HCT116 (cell line): Measurements from ENCODE around the gene PDE4B. TPM values are rescaled to one million over a fixed set of nuclear protein-coding genes. Genes with fewer than 3 reads are reported as not detected.

Experiments used
- ATAC-seq: fragments of 200-7000 bp; cut with Tn5 transposase; 2 replicates; pipeline ENCODE4 v1.9.1; 2020; ENCODE audit warnings: mild to moderate bottlenecking, moderate library complexity
- BruUV-seq: library from RNA; stranded (reverse); fragments of 400-500 nt; replicated peaks from 2 replicates; lab custom pipeline; 2021; lab: Mats Ljungman, UMichigan
- CTCF ChIA-PET: fragments of 300-600 bp; sonication (Branson Sonifier 250); formaldehyde crosslinking; loops from one replicate; lab custom pipeline; 2021; ENCODE audit warnings: antibody characterized with exemption; lab: Charles Lee
- POLR2A ChIA-PET: fragments of 300-600, 350-600 bp; sonication (Branson Sonifier 250); formaldehyde crosslinking; loops from one replicate; lab custom pipeline; 2021; ENCODE audit warnings: antibody characterized with exemption; lab: Charles Lee
- RAD21 ChIA-PET, 2 experiments: fragments of 300-600 bp; sonication (Branson Sonifier 250); formaldehyde crosslinking; loops; one replicate each; lab custom pipeline; 2023; ENCODE audit warnings: low total read pairs in 2 of 2; ENCODE audit not compliant: uncharacterized antibody in 2 of 2, unreplicated experiment in 2 of 2, low non-redundant PET in 1 of 2; lab: Charles Lee
- DNase-seq: peaks from one replicate; pipeline ENCODE4 v3.0.0-alpha.2; 2010; ENCODE audit warnings: low read depth, low spot score
- H2AFZ ChIP-seq: fragments of 200-600 bp; shearing (Covaris generic), sonication (generic); 2 replicates; pipeline ENCODE4 v1.6.1; 2017; ENCODE audit warnings: low read depth, mixed run types, mixed read lengths, antibody characterized with exemption, low read length; ENCODE audit not compliant: poor library complexity, severe bottlenecking
- H3K27ac ChIP-seq: 2 replicates; pipeline ENCODE4 v1.5.1; 2012; ENCODE audit warnings: low read depth, low read length
- H3K27me3 ChIP-seq: fragments of 200-600 bp; sonication (generic); 2 replicates; pipeline ENCODE4 v1.6.1; 2016; ENCODE audit warnings: mixed run types, low read length, mixed read lengths; ENCODE audit not compliant: insufficient read depth
- H3K36me3 ChIP-seq, 2 experiments: fragments of 200-500 bp in 1 of 2; fragments of 200-600 bp in 1 of 2; sonication (Bioruptor generic) in 1 of 2; sonication (generic) in 1 of 2; 2 replicates each; pipeline versions ENCODE4 v1.5.1 to v1.6.1; 2014 to 2016; ENCODE audit warnings: low read length in 2 of 2, inconsistent platforms in 1 of 2, mixed read lengths in 1 of 2, mixed run types in 1 of 2; ENCODE audit not compliant: insufficient read depth in 2 of 2, control insufficient read depth in 1 of 2
- H3K4me1 ChIP-seq, 2 experiments: fragments of 200-600 bp in 1 of 2; sonication (generic) in 1 of 2; 2 replicates each; pipeline versions ENCODE4 v1.5.1 to v1.6.1; 2012 to 2017; ENCODE audit warnings: low read length in 2 of 2, inconsistent platforms in 1 of 2, mild to moderate bottlenecking in 1 of 2, mixed read lengths in 1 of 2, mixed run types in 1 of 2, moderate library complexity in 1 of 2; ENCODE audit not compliant: insufficient read depth in 2 of 2, control insufficient read depth in 1 of 2
- H3K4me2 ChIP-seq: fragments of 200-600 bp; sonication (generic); 2 replicates; pipeline ENCODE4 v1.6.1; 2017; ENCODE audit warnings: mixed run types, low read length, mixed read lengths
- H3K4me3 ChIP-seq, 2 experiments: fragments of 200-600 bp in 1 of 2; sonication (generic) in 1 of 2; replicated peaks in 1 of 2; 2 replicates each; pipeline ENCODE4 v1.5.1; 2011 to 2016; ENCODE audit warnings: low read length in 2 of 2, control low read depth in 1 of 2, low read depth in 1 of 2, mild to moderate bottlenecking in 1 of 2, mixed read lengths in 1 of 2, mixed run types in 1 of 2
- H3K79me2 ChIP-seq: fragments of 200-600 bp; sonication (generic); 2 replicates; pipeline ENCODE4 v1.6.1; 2017; ENCODE audit warnings: mild to moderate bottlenecking, mixed run types, low read length, moderate library complexity, mixed read lengths; ENCODE audit not compliant: insufficient read depth
- H3K9ac ChIP-seq: fragments of 200-600 bp; sonication (generic); 2 replicates; pipeline ENCODE4 v1.6.1; 2016; ENCODE audit warnings: low read length, mixed read lengths
- H3K9me2 ChIP-seq: fragments of 200-600 bp; sonication (generic), shearing (Covaris generic); 2 replicates; pipeline ENCODE4 v1.6.1; 2017; ENCODE audit warnings: mixed run types, mild to moderate bottlenecking, moderate library complexity; ENCODE audit not compliant: insufficient read depth
- H3K9me3 ChIP-seq, 2 experiments: fragments of 200-500 bp in 1 of 2; fragments of 200-600 bp in 1 of 2; sonication (Bioruptor generic) in 1 of 2; sonication (generic) in 1 of 2; 2 replicates each; pipeline ENCODE4 v1.6.1; 2014 to 2017; ENCODE audit warnings: low read length in 2 of 2, mixed read lengths in 2 of 2, inconsistent platforms in 1 of 2, low read depth in 1 of 2, mild to moderate bottlenecking in 1 of 2, mixed run types in 1 of 2, moderate library complexity in 1 of 2; ENCODE audit not compliant: control insufficient read depth in 1 of 2, insufficient read depth in 1 of 2
- H4K20me1 ChIP-seq: fragments of 200-600 bp; sonication (generic), shearing (Covaris generic); 2 replicates; pipeline ENCODE4 v1.6.1; 2017; ENCODE audit warnings: mixed run types, mild to moderate bottlenecking, moderate library complexity; ENCODE audit not compliant: insufficient read depth
- CTCF ChIP-seq, 3 experiments: fragments of 200-600 bp in 1 of 3; sonication (generic) in 1 of 3; IDR thresholded peaks in 2 of 3; conservative IDR thresholded peaks in 1 of 3; 2 replicates each; pipeline ENCODE4 v1.5.1; 2012 to 2017; ENCODE audit warnings: low read depth in 2 of 3, low read length in 2 of 3, antibody characterized with exemption in 1 of 3, borderline replicate concordance in 1 of 3, control low read depth in 1 of 3, mild to moderate bottlenecking in 1 of 3, mixed read lengths in 1 of 3, mixed run types in 1 of 3, moderate library complexity in 1 of 3; ENCODE audit not compliant: insufficient read depth in 1 of 3
- EGR1 ChIP-seq: IDR thresholded peaks from 2 replicates; pipeline ENCODE4 v1.6.1; 2012; ENCODE audit warnings: low read depth
- ELF1 ChIP-seq: IDR thresholded peaks from 2 replicates; pipeline ENCODE4 v1.6.1; 2012; ENCODE audit warnings: low read depth, borderline replicate concordance
- EZH2phosphoT487 ChIP-seq: fragments of 200-600 bp; IDR thresholded peaks from 2 replicates; pipeline ENCODE4 v1.6.1; 2018; ENCODE audit warnings: antibody characterized with exemption, borderline replicate concordance
- FOSL1 ChIP-seq: IDR thresholded peaks from 2 replicates; pipeline ENCODE4 v1.6.1; 2012; ENCODE audit warnings: low read depth
- JUND ChIP-seq: IDR thresholded peaks from 2 replicates; pipeline ENCODE4 v1.6.1; 2012
- MAX ChIP-seq: IDR thresholded peaks from 2 replicates; pipeline ENCODE4 v1.6.1; 2012
- POLR2A ChIP-seq: IDR thresholded peaks from 2 replicates; pipeline ENCODE4 v1.7.0; 2011; ENCODE audit warnings: borderline replicate concordance; ENCODE audit not compliant: insufficient read depth, insufficient read length; ENCODE audit errors: extremely low read depth
- REST ChIP-seq: IDR thresholded peaks from 2 replicates; pipeline ENCODE4 v1.6.1; 2012; ENCODE audit warnings: low read depth
- YY1 ChIP-seq: IDR thresholded peaks from 2 replicates; pipeline ENCODE4 v1.6.1; 2011; ENCODE audit warnings: low read length, low read depth, moderate library complexity, mild to moderate bottlenecking; ENCODE audit not compliant: insufficient replicate concordance; ENCODE audit errors: extremely low read depth
- ZFX ChIP-seq: fragments of 450-650 bp; IDR thresholded peaks from 2 replicates; pipeline ENCODE4 v1.6.1; 2017
- ZNF274 ChIP-seq: fragments of 200-500 bp; sonication (Bioruptor generic); IDR thresholded peaks from 2 replicates; pipeline ENCODE4 v1.6.1; 2014; ENCODE audit warnings: mild to moderate bottlenecking, low read depth, low read length, inconsistent platforms
- intact Hi-C: fragments of 100-400 bp; cut with micrococcal nuclease; formaldehyde crosslinking; loops from 2 replicates; pipeline ENCODE4 v1.10.0; 2022
- total RNA-seq: library from RNA; stranded (reverse); gene quantifications from one replicate; pipeline ENCODE4 v1.2.1, GENCODE V29; 2021; ENCODE audit not compliant: unreplicated experiment

PDE4B gene
- total RNA-seq, 1 experiment from 2014 or later, result 76.9 TPM

DNA sequence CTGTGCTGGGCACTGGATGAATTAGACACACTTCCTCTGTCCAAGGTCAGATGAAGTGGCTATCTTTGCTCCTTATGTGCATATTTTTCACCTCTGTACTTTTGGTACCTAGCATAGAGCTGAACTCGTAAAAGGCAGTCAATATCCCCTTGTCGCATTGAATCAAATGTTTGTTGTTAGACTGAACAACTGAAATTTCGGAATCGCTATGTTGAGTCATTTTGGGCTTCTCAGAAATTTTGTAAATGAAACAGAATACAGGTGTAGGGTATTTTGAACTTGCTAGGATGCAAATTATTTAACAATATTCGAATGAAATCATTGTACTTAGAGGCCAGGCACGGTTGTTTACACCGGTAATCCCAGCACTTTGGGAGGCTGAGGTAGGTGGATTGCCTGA, 48.0 kb downstream of the PDE4B start:
- Histone ChIP-seq H3K9me3 (no peaks in the 10 kb centered on the region), H3K4me3 (no peak overlapping the region), H3K27ac (no peak overlapping the region), H3K27me3 (no peaks in the 10 kb centered on the region), H3K9ac (no peak overlapping the region), H4K20me1 (no peaks in the 10 kb centered on the region), H3K4me2 (no peak overlapping the region), H3K36me3 (no peaks in the 10 kb centered on the region), H3K9me2 (no peaks in the 10 kb centered on the region), H2AFZ (no peak overlapping the region), H3K79me2 (no peaks in the 10 kb centered on the region), H3K4me1 (no peaks in the 10 kb centered on the region)
- intact Hi-C loops, result no loop called here
- ChIA-PET CTCF (no interaction called here), POLR2A (no interaction called here), RAD21 (no interaction called here)
- BruUV-seq, result no TSS peak
- no peak for TF ChIP-seq MAX
- TF ChIP-seq FOSL1, result no peak
- no peak for TF ChIP-seq ZNF274
- DNase-seq, result no peak
- no peak for ATAC-seq

DNA sequence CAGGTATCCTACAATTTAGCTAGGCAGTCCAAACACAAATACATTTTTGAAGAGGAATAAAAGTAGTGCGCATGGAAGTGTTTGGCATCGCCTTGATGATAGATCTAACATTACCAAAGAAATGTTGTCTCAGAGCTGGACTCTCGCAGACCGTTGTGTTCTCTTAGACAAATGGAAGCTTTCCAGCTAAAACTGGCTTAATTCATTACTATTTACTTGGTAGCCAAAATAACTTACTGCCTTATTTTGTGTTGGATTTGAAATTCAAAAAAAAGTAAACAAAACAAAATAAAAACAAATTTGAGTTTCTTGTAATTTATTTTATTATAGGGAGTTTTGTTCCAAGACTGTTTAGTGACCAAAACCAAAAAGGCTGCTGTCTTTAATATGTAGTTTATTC, 51.6 kb downstream of the PDE4B start:
- DNase-seq (no peak), ATAC-seq (no peak)
- no peaks in the 10 kb centered on the region for H3K27me3 ChIP-seq
- no peak overlapping the region for H2AFZ ChIP-seq
- H3K27ac ChIP-seq, result no peak overlapping the region
- H3K36me3 ChIP-seq, result no peaks in the 10 kb centered on the region
- H3K4me1 ChIP-seq, result no peaks in the 10 kb centered on the region
- no peak overlapping the region for H3K4me2 ChIP-seq
- H3K4me3 ChIP-seq, result no peak overlapping the region
- CTCF ChIA-PET, result no interaction called here
- no peak for TF ChIP-seq ZFX
- TF ChIP-seq POLR2A, result no peak
- TF ChIP-seq REST, result no peak
- no peak for TF ChIP-seq JUND
- TF ChIP-seq ELF1, result no peak
- no peak for TF ChIP-seq EZH2phosphoT487
- TF ChIP-seq YY1, result no peak
- no peak for TF ChIP-seq CTCF (IDR thresholded peaks at IDR 0.05 in 2 of 3, conservative IDR thresholded peaks at IDR 0.05 in 1 of 3; ENCODE audit: borderline replicate concordance in 1 of 3, insufficient read depth in 1 of 3, low read depth in 2 of 3, low read length in 2 of 3)
- TF ChIP-seq FOSL1, result no peak
- TF ChIP-seq EGR1, result no peak
- intact Hi-C loops, result no loop called here
- no peaks in the 10 kb centered on the region for H3K79me2 ChIP-seq
- RAD21 ChIA-PET, result no interaction called here
- POLR2A ChIA-PET, result no interaction called here
- no TSS peak for BruUV-seq
- H3K9me2 ChIP-seq, result no peaks in the 10 kb centered on the region
- H4K20me1 ChIP-seq, result no peaks in the 10 kb centered on the region
- no peak overlapping the region for H3K9ac ChIP-seq
- H3K9me3 ChIP-seq, result no peaks in the 10 kb centered on the region
